OCI-LY3 (cell line): ENCODE data around the gene GSTA2.

Source experiments
- H2AFZ ChIP-seq: fragments of 200-600, 300-600 bp; shearing (Covaris generic); 2 replicates; pipeline ENCODE4 v1.6.0; 2014; ENCODE audit warnings: antibody characterized with exemption, low read depth, low read length
- H3K27ac ChIP-seq: fragments of 200-600, 300-600 bp; sonication (generic); 2 replicates; pipeline ENCODE4 v1.5.1; 2014; ENCODE audit warnings: mild to moderate bottlenecking, low read length, moderate library complexity, mixed read lengths
- H3K27me3 ChIP-seq: fragments of 200-600, 300-600 bp; sonication (generic); 2 replicates; pipeline ENCODE4 v1.6.1; 2014; ENCODE audit warnings: low read depth, low read length, mixed read lengths
- H3K36me3 ChIP-seq: fragments of 200-600, 300-600 bp; sonication (generic); replicated peaks from 2 replicates; pipeline ENCODE3; 2014; ENCODE audit warnings: low read depth, low read length, mixed read lengths
- H3K4me1 ChIP-seq: fragments of 300-600, 200-600 bp; sonication (generic); 2 replicates; pipeline ENCODE4 v1.6.1; 2014; ENCODE audit warnings: low read length, mixed read lengths
- H3K4me2 ChIP-seq: fragments of 200-600, 300-600 bp; sonication (generic); 2 replicates; pipeline ENCODE4 v1.6.1; 2014; ENCODE audit warnings: low read length, mixed read lengths
- H3K4me3 ChIP-seq: fragments of 300-600, 200-600 bp; sonication (generic); 2 replicates; pipeline ENCODE4 v1.5.1; 2014; ENCODE audit warnings: antibody characterized with exemption, mild to moderate bottlenecking, low read length, moderate library complexity
- H3K79me2 ChIP-seq: fragments of 300-600, 200-600 bp; shearing (Covaris generic); 2 replicates; pipeline ENCODE4 v1.6.1; 2014; ENCODE audit warnings: mild to moderate bottlenecking, low read length, mixed read lengths
- H3K9ac ChIP-seq: fragments of 300-600, 200-600 bp; shearing (Covaris generic); 2 replicates; pipeline ENCODE4 v1.6.0; 2014; ENCODE audit warnings: mild to moderate bottlenecking, low read length, moderate library complexity
- H3K9me3 ChIP-seq: fragments of 200-600, 300-600 bp; shearing (Covaris generic); 2 replicates; pipeline ENCODE4 v1.6.1; 2014; ENCODE audit warnings: low read length, mixed read lengths; ENCODE audit not compliant: insufficient read depth
- H4K20me1 ChIP-seq: fragments of 200-600, 300-600 bp; sonication (generic); 2 replicates; pipeline ENCODE4 v1.6.1; 2016; ENCODE audit warnings: low read length, mixed read lengths; ENCODE audit not compliant: insufficient read depth
- CTCF ChIP-seq: fragments of 200-600, 300-600 bp; sonication (generic); IDR thresholded peaks from 2 replicates; pipeline ENCODE4 v1.5.1; 2014; ENCODE audit warnings: antibody characterized with exemption, low read length, low read depth
- EZH2phosphoT487 ChIP-seq: fragments of 200-600 bp; shearing (Covaris generic); IDR thresholded peaks from 2 replicates; pipeline ENCODE4 v1.6.1; 2018; ENCODE audit warnings: antibody characterized with exemption, mixed run types, low read depth

Gene GSTA2

GRCh38 chr6:52726741-52727535, 36.3 kb downstream of the GSTA2 start:
- no peaks in the 10 kb centered on the region for H3K27me3 ChIP-seq
- H4K20me1 ChIP-seq = no peaks in the 10 kb centered on the region
- no peaks in the 10 kb centered on the region for H3K79me2 ChIP-seq
- H3K27ac ChIP-seq = no peak overlapping the region
- TF ChIP-seq CTCF = no peak
- no peak for TF ChIP-seq EZH2phosphoT487
- H3K4me2 ChIP-seq = no peak overlapping the region
- no peak overlapping the region for H3K4me3 ChIP-seq
- H3K36me3 ChIP-seq = no peaks in the 10 kb centered on the region
- no peak overlapping the region for H2AFZ ChIP-seq
- H3K9me3 ChIP-seq = no peaks in the 10 kb centered on the region
- H3K9ac ChIP-seq = no peak overlapping the region
- peaks cover 13% of the 10 kb centered on the region for H3K4me1 ChIP-seq

- H3K4me1 ChIP-seq = peaks cover 13% of the 10 kb centered on the region
- H3K27ac ChIP-seq = no peak overlapping the region
Observed at GRCh38 chr6:52726193-52726542, 37.1 kb downstream of the GSTA2 start.

GRCh38 chr6:52725535-52726192, 37.6 kb downstream of the GSTA2 start:
- peaks cover 13% of the 10 kb centered on the region for H3K4me1 ChIP-seq
- H3K9me3 ChIP-seq = no peaks in the 10 kb centered on the region
- no peak overlapping the region for H3K4me2 ChIP-seq
- no peak overlapping the region for H3K9ac ChIP-seq
- no peak overlapping the region for H2AFZ ChIP-seq
- H3K27me3 ChIP-seq = no peaks in the 10 kb centered on the region
- no peaks in the 10 kb centered on the region for H3K36me3 ChIP-seq
- H4K20me1 ChIP-seq = no peaks in the 10 kb centered on the region
- no peaks in the 10 kb centered on the region for H3K79me2 ChIP-seq
- no peak overlapping the region for H3K4me3 ChIP-seq
- no peak overlapping the region for H3K27ac ChIP-seq
- no peak for TF ChIP-seq EZH2phosphoT487
- TF ChIP-seq CTCF = no peak

More at GRCh38 chr6:52726193-52726542, 37.1 kb downstream of the GSTA2 start:
- Histone ChIP-seq H3K79me2 (no peaks in the 10 kb centered on the region), H3K9me3 (no peaks in the 10 kb centered on the region), H4K20me1 (no peaks in the 10 kb centered on the region), H3K4me3 (no peak overlapping the region), H2AFZ (no peak overlapping the region), H3K9ac (no peak overlapping the region), H3K27me3 (no peaks in the 10 kb centered on the region), H3K36me3 (no peaks in the 10 kb centered on the region), H3K4me2 (no peak overlapping the region)
- TF ChIP-seq EZH2phosphoT487 = no peak
- no peak for TF ChIP-seq CTCF

GRCh38 chr6:52725143-52725534, 38.1 kb downstream of the GSTA2 start:
- Histone ChIP-seq H3K79me2 (no peaks in the 10 kb centered on the region), H3K9me3 (no peaks in the 10 kb centered on the region), H3K27ac (peak overlapping the region; percentile 52; the same call in 1 of the 2 replicates), H4K20me1 (no peaks in the 10 kb centered on the region), H3K4me1 (peaks cover 13% of the 10 kb centered on the region), H3K36me3 (no peaks in the 10 kb centered on the region), H2AFZ (peak overlapping the region; percentile 97), H3K4me2 (peak overlapping the region; percentile 83), H3K4me3 (peak overlapping the region; percentile 66; the same call in 1 of the 2 replicates), H3K27me3 (no peaks in the 10 kb centered on the region), H3K9ac (peak overlapping the region; percentile 54; the same call in 1 of the 2 replicates)
- no peak for TF ChIP-seq CTCF
- no peak for TF ChIP-seq EZH2phosphoT487
